GM19397 (cell line): ENCODE results near the gene PRR33.

Source experiments
- ATAC-seq: cut with Tn5 transposase; IDR thresholded peaks from one replicate; pipeline ENCODE4 v1.9.1; 2021; ENCODE audit warnings: mild to moderate bottlenecking, moderate library complexity; ENCODE audit not compliant: unreplicated experiment

PRR33 gene

GRCh38 chr11:1866776-1867175, 24.9 kb downstream of the PRR33 start:
- ATAC-seq = no peak

- ATAC-seq = no peak
Measured at GRCh38 chr11:1866226-1866625, 25.5 kb downstream of the PRR33 start.

- ATAC-seq = no peak
Measured at GRCh38 chr11:1864831-1865665, 26.6 kb downstream of the PRR33 start.

GRCh38 chr11:1864231-1864630, 27.5 kb downstream of the PRR33 start:
- no peak for ATAC-seq

GRCh38 chr11:1863352-1864216, 28.1 kb downstream of the PRR33 start:
- ATAC-seq = no peak

GRCh38 chr11:1862588-1863351, 28.9 kb downstream of the PRR33 start:
- no peak for ATAC-seq

GRCh38 chr11:1861435-1862411, 30.0 kb downstream of the PRR33 start:
- no peak for ATAC-seq

GRCh38 chr11:1860108-1860507, 31.6 kb downstream of the PRR33 start:
- ATAC-seq = no peak

- no peak for ATAC-seq
Measured at GRCh38 chr11:1859004-1859403, 32.7 kb downstream of the PRR33 start.

- no peak for ATAC-seq
Measured at GRCh38 chr11:1858576-1858975, 33.1 kb downstream of the PRR33 start.

GRCh38 chr11:1858154-1858553, 33.5 kb downstream of the PRR33 start:
- ATAC-seq = no peak

- no peak for ATAC-seq
Measured at GRCh38 chr11:1857064-1857463, 34.6 kb downstream of the PRR33 start.

GRCh38 chr11:1856306-1857005, 35.2 kb downstream of the PRR33 start:
- ATAC-seq = no peak

GRCh38 chr11:1855886-1856265, 35.8 kb downstream of the PRR33 start:
- ATAC-seq = no peak

- ATAC-seq = peak; percentile 26
Measured at GRCh38 chr11:1854949-1855885, 36.5 kb downstream of the PRR33 start.

GRCh38 chr11:1854132-1854948, 37.4 kb downstream of the PRR33 start:
- peak; percentile 26 for ATAC-seq

GRCh38 chr11:1853376-1854131, 38.1 kb downstream of the PRR33 start:
- ATAC-seq = no peak
